Activated naive CD4-positive, alpha-beta T cell treated with anti-CD3 and anti-CD28 coated beads, Interleukin-2, amount 50 U/mL, for 24 hours (primary cell): ENCODE data around the gene GRIK4.
A peak's percentile ranks its signal among the peaks of the same experiment; 100 is the strongest.
"Not testable (repeated sequence)": the region's sequence is repeated elsewhere in the genome, so short reads cannot be mapped to it uniquely, and the experiment has no call there.

Experiments used
- H3K27ac Mint-ChIP-seq: one replicate; pipeline ENCODE4 v1.8.0; 2021; ENCODE audit warnings: mild to moderate bottlenecking, mixed read lengths
- H3K27me3 Mint-ChIP-seq: one replicate; pipeline ENCODE4 v1.8.0; 2021; ENCODE audit warnings: mixed read lengths
- H3K36me3 Mint-ChIP-seq: one replicate; pipeline ENCODE4 v1.8.0; 2021; ENCODE audit warnings: mixed read lengths
- H3K4me1 Mint-ChIP-seq: one replicate; pipeline ENCODE4 v1.8.0; 2021; ENCODE audit warnings: mixed read lengths
- H3K4me3 Mint-ChIP-seq: one replicate; pipeline ENCODE4 v1.8.0; 2021; ENCODE audit warnings: mild to moderate bottlenecking, mixed read lengths
- H3K9me3 Mint-ChIP-seq: one replicate; pipeline ENCODE4 v1.8.0; 2021; ENCODE audit warnings: mixed read lengths

GRIK4 gene

GRCh38 chr11:120784566-120785251 is 273.2 kb downstream of the GRIK4 start:
- no peak overlapping the region for H3K4me3 Mint-ChIP-seq
- peaks cover 12% of the 10 kb centered on the region for H3K27me3 Mint-ChIP-seq
- no peaks in the 10 kb centered on the region for H3K4me1 Mint-ChIP-seq
- no peaks in the 10 kb centered on the region for H3K36me3 Mint-ChIP-seq
- no peak overlapping the region for H3K27ac Mint-ChIP-seq
- no peaks in the 10 kb centered on the region for H3K9me3 Mint-ChIP-seq

- H3K4me1 Mint-ChIP-seq, result no peaks in the 10 kb centered on the region
- no peak overlapping the region for H3K4me3 Mint-ChIP-seq
- no peaks in the 10 kb centered on the region for H3K36me3 Mint-ChIP-seq
- peaks cover 12% of the 10 kb centered on the region for H3K27me3 Mint-ChIP-seq
- no peaks in the 10 kb centered on the region for H3K9me3 Mint-ChIP-seq
- no peak overlapping the region for H3K27ac Mint-ChIP-seq
Observed at GRCh38 chr11:120785576-120785975, 274.0 kb downstream of the GRIK4 start.

GRCh38 chr11:120786206-120786735 is 274.7 kb downstream of the GRIK4 start:
- Mint-ChIP-seq H3K27me3 (peaks cover 12% of the 10 kb centered on the region), H3K9me3 (no peaks in the 10 kb centered on the region), H3K4me3 (no peak overlapping the region), H3K27ac (no peak overlapping the region), H3K4me1 (no peaks in the 10 kb centered on the region), H3K36me3 (no peaks in the 10 kb centered on the region)

DNA sequence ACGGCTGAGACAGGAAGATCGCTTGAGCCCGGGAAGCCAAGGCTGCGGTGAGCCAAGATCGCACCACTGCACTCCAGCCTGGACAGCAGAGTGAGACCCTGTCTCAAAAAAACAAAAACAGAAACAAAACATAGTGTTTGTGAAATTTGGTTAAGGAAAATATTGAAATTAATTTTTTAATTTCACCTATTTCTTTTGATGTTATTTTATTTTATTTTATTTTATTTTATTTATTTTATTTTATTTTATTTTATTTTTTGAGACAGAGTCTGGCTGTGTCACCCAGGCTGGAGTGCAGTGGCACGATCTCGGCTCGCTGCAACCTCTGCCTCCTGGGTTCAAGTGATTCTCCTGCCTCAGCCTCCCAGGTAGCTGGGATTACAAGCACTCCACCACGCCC is 275.7 kb downstream of the GRIK4 start:
- not testable (repeated sequence) for H3K27ac Mint-ChIP-seq, H3K4me3 Mint-ChIP-seq
- H3K27me3 Mint-ChIP-seq, result peaks cover 12% of the 10 kb centered on the region

GRCh38 chr11:120789391-120789790 is 277.8 kb downstream of the GRIK4 start:
- Mint-ChIP-seq H3K9me3 (no peaks in the 10 kb centered on the region), H3K4me1 (no peaks in the 10 kb centered on the region), H3K27ac (no peak overlapping the region), H3K36me3 (no peaks in the 10 kb centered on the region), H3K27me3 (peaks cover 4% of the 10 kb centered on the region), H3K4me3 (no peak overlapping the region)

More for the DNA sequence above, 275.7 kb downstream of the GRIK4 start:
- not testable (repeated sequence) for H3K4me1 Mint-ChIP-seq, H3K9me3 Mint-ChIP-seq, H3K36me3 Mint-ChIP-seq

GRCh38 chr11:120792306-120792705 is 280.8 kb downstream of the GRIK4 start:
- Mint-ChIP-seq H3K4me3 (no peak overlapping the region), H3K27me3 (no peaks in the 10 kb centered on the region), H3K27ac (no peak overlapping the region), H3K9me3 (no peaks in the 10 kb centered on the region), H3K4me1 (no peaks in the 10 kb centered on the region), H3K36me3 (no peaks in the 10 kb centered on the region)

DNA sequence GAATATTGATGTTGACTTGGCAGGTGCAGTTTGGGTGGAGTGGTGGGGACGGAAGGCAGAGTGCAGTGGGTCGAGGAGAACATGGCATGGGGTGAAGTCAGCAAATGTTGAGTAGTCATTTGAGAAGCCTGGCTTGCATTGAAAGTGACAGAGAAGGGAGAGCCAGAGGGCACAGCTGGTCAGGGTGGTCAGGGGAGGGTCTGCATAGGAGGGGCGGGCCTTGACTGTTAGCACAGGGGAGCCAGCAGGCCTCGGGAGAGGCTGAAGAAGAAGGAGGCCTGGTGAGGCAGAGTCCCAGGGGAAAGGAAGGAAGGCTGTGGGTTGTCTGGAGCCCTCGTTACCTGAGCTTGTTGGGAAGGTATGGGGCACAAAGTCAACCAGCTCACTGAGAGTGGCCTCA is 281.6 kb downstream of the GRIK4 start:
- Mint-ChIP-seq H3K27me3 (no peaks in the 10 kb centered on the region), H3K4me3 (no peak overlapping the region), H3K36me3 (no peaks in the 10 kb centered on the region), H3K27ac (no peak overlapping the region), H3K9me3 (no peaks in the 10 kb centered on the region), H3K4me1 (no peaks in the 10 kb centered on the region)

DNA sequence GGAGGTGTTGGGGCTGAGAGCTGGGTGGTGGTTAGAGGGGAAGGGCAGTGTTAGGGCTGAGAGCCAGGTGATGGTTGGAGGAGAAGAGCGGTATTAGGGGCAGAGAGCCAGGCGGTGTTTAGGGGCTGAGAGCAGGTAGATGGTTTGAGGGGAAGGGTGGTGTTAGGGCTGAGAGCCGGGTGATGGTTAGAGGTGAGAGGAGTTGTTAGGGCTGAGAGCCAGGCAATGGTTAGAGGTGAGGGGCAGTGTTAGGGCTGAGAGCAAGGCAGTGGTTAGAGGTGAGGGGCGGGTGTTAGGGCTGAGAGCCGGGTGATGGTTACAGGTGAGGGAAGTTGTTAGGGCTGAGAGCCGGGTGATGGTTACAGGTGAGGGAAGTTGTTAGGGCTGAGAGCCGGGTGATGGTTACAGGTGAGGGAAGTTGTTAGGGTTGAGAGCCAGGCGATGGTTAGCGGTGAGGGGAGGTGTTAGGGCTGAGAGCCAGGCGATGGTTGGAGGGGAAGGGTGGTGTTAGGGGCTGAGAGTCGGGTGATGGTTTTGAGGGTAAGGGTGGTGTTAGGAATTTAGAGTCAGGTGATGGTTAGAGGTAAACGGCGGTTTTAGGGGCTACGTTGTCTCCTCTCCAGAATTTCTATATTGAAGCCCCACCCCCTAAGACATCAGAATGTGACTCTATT is 282.4 kb downstream of the GRIK4 start:
- no peak overlapping the region for H3K27ac Mint-ChIP-seq
- H3K27me3 Mint-ChIP-seq, result no peaks in the 10 kb centered on the region
- no peak overlapping the region for H3K4me3 Mint-ChIP-seq
- no peaks in the 10 kb centered on the region for H3K4me1 Mint-ChIP-seq
- H3K9me3 Mint-ChIP-seq, result no peaks in the 10 kb centered on the region
- no peaks in the 10 kb centered on the region for H3K36me3 Mint-ChIP-seq

DNA sequence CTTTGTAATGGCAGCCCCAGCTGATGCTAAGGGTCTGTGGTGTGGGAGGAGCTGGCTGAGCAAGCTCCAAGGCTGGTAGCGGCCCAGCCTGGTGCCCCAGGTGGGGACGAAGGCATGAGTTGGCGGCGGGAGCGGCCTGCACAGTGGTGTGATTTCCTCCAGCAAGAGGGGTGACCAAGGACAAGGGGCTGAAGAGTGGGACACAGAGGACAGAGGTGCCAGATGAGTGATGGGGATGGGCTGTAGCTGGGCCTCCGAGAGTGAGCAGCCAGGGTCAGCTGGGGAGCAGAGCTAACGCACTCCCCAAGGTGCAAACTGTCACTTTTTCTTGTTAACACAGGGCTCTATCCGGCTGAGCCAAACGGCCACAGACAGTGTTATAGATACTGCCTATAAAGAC is 283.2 kb downstream of the GRIK4 start:
- no peaks in the 10 kb centered on the region for H3K4me1 Mint-ChIP-seq
- no peak overlapping the region for H3K27ac Mint-ChIP-seq
- H3K36me3 Mint-ChIP-seq, result no peaks in the 10 kb centered on the region
- no peaks in the 10 kb centered on the region for H3K9me3 Mint-ChIP-seq
- no peaks in the 10 kb centered on the region for H3K27me3 Mint-ChIP-seq
- H3K4me3 Mint-ChIP-seq, result no peak overlapping the region

DNA sequence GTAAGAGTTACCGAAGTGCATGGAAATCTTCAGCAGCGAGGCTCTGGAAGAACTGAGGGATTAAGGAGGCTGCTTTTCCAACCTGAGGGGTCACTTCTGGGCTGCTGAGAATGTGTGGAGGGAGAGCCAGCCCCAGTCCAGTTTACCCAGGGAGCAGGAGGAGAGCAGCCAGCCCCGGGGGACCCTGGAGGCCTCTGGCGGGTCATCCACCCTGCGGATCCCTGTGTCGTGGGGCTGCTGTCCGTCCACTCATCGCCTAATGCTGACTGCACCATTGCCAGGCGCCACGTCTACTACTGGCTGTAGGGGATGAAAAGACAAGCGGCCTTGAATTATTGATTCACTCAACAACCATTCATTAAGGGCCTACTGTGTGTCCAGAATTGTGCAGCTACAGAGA is 283.6 kb downstream of the GRIK4 start:
- Mint-ChIP-seq H3K4me3 (no peak overlapping the region), H3K4me1 (no peaks in the 10 kb centered on the region), H3K36me3 (no peaks in the 10 kb centered on the region), H3K9me3 (no peaks in the 10 kb centered on the region), H3K27me3 (no peaks in the 10 kb centered on the region), H3K27ac (peak overlapping the region; percentile 53)

- Mint-ChIP-seq H3K4me1 (no peaks in the 10 kb centered on the region), H3K27me3 (peaks cover 2% of the 10 kb centered on the region), H3K27ac (no peak overlapping the region)
Observed at GRCh38 chr11:120797143-120797542, 285.6 kb downstream of the GRIK4 start.

GRCh38 chr11:120798854-120799253 is 287.3 kb downstream of the GRIK4 start:
- no peak overlapping the region for H3K4me3 Mint-ChIP-seq
- peaks cover 4% of the 10 kb centered on the region for H3K4me1 Mint-ChIP-seq

More at GRCh38 chr11:120797143-120797542, 285.6 kb downstream of the GRIK4 start:
- no peak overlapping the region for H3K4me3 Mint-ChIP-seq
- no peaks in the 10 kb centered on the region for H3K9me3 Mint-ChIP-seq
- no peaks in the 10 kb centered on the region for H3K36me3 Mint-ChIP-seq

GRCh38 chr11:120800206-120800605 is 288.7 kb downstream of the GRIK4 start:
- no peak overlapping the region for H3K4me3 Mint-ChIP-seq
- no peaks in the 10 kb centered on the region for H3K9me3 Mint-ChIP-seq
- H3K27me3 Mint-ChIP-seq, result peaks cover 4% of the 10 kb centered on the region
- no peaks in the 10 kb centered on the region for H3K36me3 Mint-ChIP-seq
- peaks cover 4% of the 10 kb centered on the region for H3K4me1 Mint-ChIP-seq
- H3K27ac Mint-ChIP-seq, result no peak overlapping the region

More at GRCh38 chr11:120798854-120799253, 287.3 kb downstream of the GRIK4 start:
- H3K27me3 Mint-ChIP-seq, result peaks cover 4% of the 10 kb centered on the region
- peak overlapping the region; percentile 55 for H3K27ac Mint-ChIP-seq
- H3K9me3 Mint-ChIP-seq, result no peaks in the 10 kb centered on the region
- no peaks in the 10 kb centered on the region for H3K36me3 Mint-ChIP-seq

DNA sequence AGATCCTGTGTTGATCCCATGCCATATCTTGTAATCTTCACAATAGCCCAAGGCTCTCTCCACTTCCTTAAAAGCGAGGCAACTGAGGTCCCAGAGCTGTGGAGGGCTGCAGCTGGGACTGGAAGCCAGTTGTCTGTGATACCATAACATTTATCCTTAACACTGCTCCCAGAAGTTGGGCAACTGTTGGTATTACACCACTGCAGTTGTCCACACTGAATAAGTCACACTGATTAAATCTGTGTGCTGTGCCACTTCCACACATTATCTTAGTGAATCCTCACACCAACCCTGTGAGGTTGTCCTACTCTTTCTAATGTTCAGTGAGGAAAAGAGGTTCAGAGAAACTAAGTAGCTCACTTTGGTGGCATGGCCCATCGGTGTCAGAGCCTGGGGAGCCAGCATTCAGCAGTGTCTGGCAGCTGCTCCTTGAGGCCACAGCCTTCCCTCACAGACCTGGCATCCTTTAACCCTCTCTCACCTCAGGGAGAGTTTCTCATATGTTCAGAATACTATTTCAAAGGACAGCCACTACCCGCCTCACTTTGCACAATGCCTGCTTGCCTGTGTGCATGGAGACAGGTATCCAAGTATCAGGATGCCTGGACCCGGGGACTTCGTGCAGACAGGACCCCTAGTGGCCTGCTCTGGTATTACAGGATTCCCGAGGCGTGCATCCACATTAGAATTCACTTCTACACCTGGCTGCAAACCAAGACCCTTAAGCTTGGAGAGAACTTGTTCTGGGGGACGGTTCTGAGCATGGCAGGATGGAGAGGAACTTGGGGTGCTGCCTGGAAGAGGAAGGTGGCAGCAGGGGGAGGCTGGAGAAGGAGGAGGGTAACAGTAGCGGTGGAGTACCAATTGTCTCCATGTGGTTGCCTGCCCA is 290.5 kb downstream of the GRIK4 start:
- Mint-ChIP-seq H3K4me3 (no peak overlapping the region), H3K36me3 (no peaks in the 10 kb centered on the region), H3K27ac (no peak overlapping the region), H3K9me3 (no peaks in the 10 kb centered on the region), H3K27me3 (peaks cover 4% of the 10 kb centered on the region), H3K4me1 (peaks cover 4% of the 10 kb centered on the region)

- no peaks in the 10 kb centered on the region for H3K36me3 Mint-ChIP-seq
- H3K27me3 Mint-ChIP-seq, result peaks cover 8% of the 10 kb centered on the region
- H3K9me3 Mint-ChIP-seq, result no peaks in the 10 kb centered on the region
- H3K27ac Mint-ChIP-seq, result no peak overlapping the region
- H3K4me1 Mint-ChIP-seq, result peaks cover 4% of the 10 kb centered on the region
- no peak overlapping the region for H3K4me3 Mint-ChIP-seq
Observed at GRCh38 chr11:120805960-120806555, 294.5 kb downstream of the GRIK4 start.
